K562 (cell line): ENCODE results near the gene MYO9A. TPM values are rescaled to one million over a fixed set of nuclear protein-coding genes. Genes with fewer than 3 reads are reported as not detected.

Source experiments
- ATAC-seq: fragments of 200-7000 bp; cut with Tn5 transposase; 3 replicates; pipeline ENCODE4 v1.9.1; 2020; ENCODE audit warnings: moderate library complexity
- BruUV-seq: library from RNA; stranded (reverse); fragments of 400-500 nt; replicated peaks from 2 replicates; lab custom pipeline; 2021; lab: Mats Ljungman, UMichigan
- CTCF ChIA-PET: fragments of 300-600 bp; formaldehyde crosslinking; extraction: SDS; loops from one replicate; lab custom pipeline; 2021; ENCODE audit warnings: low intra/inter-chr PET ratio; lab: Yijun Ruan, JAX
- POLR2A ChIA-PET: fragments of 300-600, 350-650 bp; sonication (Branson Sonifier 250); formaldehyde crosslinking; extraction: SDS; loops from one replicate; lab custom pipeline; 2021; ENCODE audit warnings: antibody characterized with exemption, inconsistent platforms; lab: Yijun Ruan, JAX
- DNase-seq, 4 experiments: peaks; one replicate each; pipeline versions ENCODE4 v3.0.0 to v3.0.0-alpha.2; 2011 to 2018; ENCODE audit warnings: low spot score in 3 of 4, mixed read lengths in 3 of 4; ENCODE audit errors: extremely low read depth in 1 of 4
- FAIRE-seq: peaks from 2 replicates; lab custom pipeline; 2011; peaks lifted over from hg19 to GRCh38; lab: Jason Lieb, UNC
- H2AFZ ChIP-seq: 2 replicates; pipeline ENCODE4 v1.6.0; 2011; ENCODE audit warnings: low read depth, low read length, control low read depth, inconsistent platforms
- H3K27ac ChIP-seq: fragments of 200-600 bp; 3 replicates; pipeline ENCODE4 v1.8.0; 2011; ENCODE audit warnings: low read depth, mild to moderate bottlenecking, control low read depth, inconsistent platforms, low read length, moderate library complexity, mixed read lengths; ENCODE audit errors: extremely low read depth
- H3K27me3 ChIP-seq, 2 experiments: fragments of 300-600 bp in 1 of 2; 2 replicates in 1 of 2; 3 replicates in 1 of 2; pipeline versions ENCODE4 v1.6.0 to v1.8.0; 2011; ENCODE audit warnings: inconsistent platforms in 2 of 2, low read length in 2 of 2, mild to moderate bottlenecking in 1 of 2, mixed read lengths in 1 of 2, moderate library complexity in 1 of 2; ENCODE audit not compliant: control insufficient read depth in 2 of 2, insufficient read depth in 2 of 2
- H3K36me3 ChIP-seq: fragments of 300-600 bp; 3 replicates; pipeline ENCODE4 v1.8.0; 2011; ENCODE audit warnings: mild to moderate bottlenecking, low read length, inconsistent platforms; ENCODE audit not compliant: control insufficient read depth, insufficient read depth
- H3K4me1 ChIP-seq, 2 experiments: fragments of 200-600 bp in 1 of 2; replicated peaks in 1 of 2; 2 replicates in 1 of 2; 3 replicates in 1 of 2; pipeline versions ENCODE4 v1.5.1 to v1.8.0; 2011; ENCODE audit warnings: inconsistent platforms in 2 of 2, low read length in 2 of 2, mild to moderate bottlenecking in 1 of 2, mixed read lengths in 1 of 2, moderate library complexity in 1 of 2; ENCODE audit not compliant: control insufficient read depth in 2 of 2, insufficient read depth in 2 of 2
- H3K4me2 ChIP-seq: 2 replicates; pipeline ENCODE4 v1.6.1; 2011; ENCODE audit warnings: low read length, control low read depth, inconsistent platforms, mixed read lengths; ENCODE audit not compliant: insufficient read depth
- H3K4me3 ChIP-seq: fragments of 200-600 bp; sonication (generic), shearing (Covaris generic); 2 replicates; pipeline ENCODE4 v1.5.1; 2016; ENCODE audit warnings: control low read depth, inconsistent platforms
- H3K79me2 ChIP-seq: fragments of 200-600 bp; 3 replicates; pipeline ENCODE4 v1.8.0; 2011; ENCODE audit warnings: low read length, inconsistent platforms; ENCODE audit not compliant: control insufficient read depth, insufficient read depth
- H3K9ac ChIP-seq, 2 experiments: 2 replicates each; pipeline versions ENCODE4 v1.6.0 to v1.6.1; 2011; ENCODE audit warnings: low read depth in 2 of 2, low read length in 2 of 2, control low read depth in 1 of 2, inconsistent platforms in 1 of 2, mild to moderate bottlenecking in 1 of 2, mixed read lengths in 1 of 2; ENCODE audit not compliant: insufficient read depth in 1 of 2
- H3K9me1 ChIP-seq: one replicate; pipeline ENCODE4 v1.6.0; 2011; ENCODE audit warnings: inconsistent platforms, mild to moderate bottlenecking, low read length, moderate library complexity; ENCODE audit not compliant: control insufficient read depth, insufficient read depth
- H3K9me3 ChIP-seq: replicated peaks from 2 replicates; pipeline ENCODE4 v1.5.1; 2011; ENCODE audit warnings: low read depth, low read length, inconsistent platforms; ENCODE audit not compliant: control insufficient read depth, insufficient read depth
- H4K20me1 ChIP-seq: replicated peaks from 2 replicates; pipeline ENCODE4 v1.6.1; 2011; ENCODE audit warnings: low read length, inconsistent platforms, mixed read lengths; ENCODE audit not compliant: control insufficient read depth, insufficient read depth
- ELF4 ChIP-seq: fragments of 450-650 bp; formaldehyde crosslinking; IDR thresholded peaks from 2 replicates; pipeline ENCODE4 v1.4.0; 2022; ENCODE audit warnings: missing genetic modification characterization
- LEF1 ChIP-seq: fragments of 450-650 bp; IDR thresholded peaks from 2 replicates; pipeline ENCODE4 v1.6.1; 2016; ENCODE audit warnings: mild to moderate bottlenecking
- NR2C1 ChIP-seq, 2 experiments: fragments of 450-650 bp; IDR thresholded peaks; 2 replicates each; pipeline ENCODE4 v1.6.1; 2017; ENCODE audit warnings: mild to moderate bottlenecking in 2 of 2, antibody characterized with exemption in 1 of 2, inconsistent platforms in 1 of 2, missing compliant biosample characterization in 1 of 2, missing genetic modification characterization in 1 of 2
- RBFOX2 ChIP-seq: fragments of 200-400 bp; formaldehyde crosslinking; IDR thresholded peaks from 2 replicates; pipeline ENCODE4 v1.6.1; 2017; ENCODE audit warnings: low read depth, mild to moderate bottlenecking, low read length, moderate library complexity
- SIRT6 ChIP-seq: IDR thresholded peaks from one replicate; pipeline ENCODE4 v1.6.1; 2012; ENCODE audit warnings: low read depth, mild to moderate bottlenecking, control low read depth, inconsistent platforms, low read length, moderate library complexity
- SMARCA5 ChIP-seq: fragments of 450-650 bp; IDR thresholded peaks from 2 replicates; pipeline ENCODE4 v1.6.1; 2016
- SUPT5H ChIP-seq: fragments of 450-650 bp; IDR thresholded peaks from 2 replicates; pipeline ENCODE4 v1.6.1; 2016
- ZBTB1 ChIP-seq: sonication (generic); formaldehyde crosslinking; IDR thresholded peaks from 2 replicates; pipeline ENCODE4 v1.8.1; 2023; ENCODE audit warnings: missing genetic modification reagents, low read depth, mild to moderate bottlenecking, borderline replicate concordance
- WGBS: fragments of 100-300 bp; shearing (Covaris generic); methylation state at CpG from one replicate; pipeline ENCODE4 v1.1.6; 2016; ENCODE audit warnings: low coverage, mixed read lengths; ENCODE audit not compliant: insufficient coverage; ENCODE audit errors: missing lambda C conversion rate; 5-methylcytosine and 5-hydroxymethylcytosine counted together
- in situ Hi-C: fragments of 300-500 bp; cut with MboI; formaldehyde crosslinking; loops from 4 replicates; pipeline ENCODE4 v1.15.0; 2018; ENCODE audit warnings: inconsistent platforms, mixed read lengths
- intact Hi-C: fragments of 100-400 bp; cut with micrococcal nuclease; formaldehyde crosslinking; loops from 2 replicates; pipeline ENCODE4 v1.14.2; 2022
- polyA plus RNA-seq, 8 experiments: library from polyadenylated mRNA; depleted of rRNA in 4 of 8; stranded (reverse) in 5 of 8; unstranded in 3 of 8; fragments of >200 nt; fragmentation: Nextera tagmentation in 2 of 8; fragmentation: Illumina TruSeq in 1 of 8; extraction: Ambion mirVana in 2 of 8; extraction: Trizol in 1 of 8; gene quantifications; 2 replicates each; pipeline versions ENCODE4 v1.2.1 to v1.2.3, GENCODE V29; 2011 to 2014; ENCODE audit warnings: inconsistent platforms in 1 of 8, missing spikeins in 1 of 8
- total RNA-seq, 7 experiments: library from RNA; depleted of rRNA in 6 of 7; stranded (reverse); fragments of >200 nt in 6 of 7; fragmentation: Illumina TruSeq in 2 of 7; extraction: Trizol in 2 of 7; gene quantifications; 2 replicates each; pipeline versions ENCODE4 v1.2.1 to v1.2.3, GENCODE V29; 2011 to 2021; ENCODE audit warnings: low replicate concordance in 1 of 7

MYO9A gene
- total and polyA plus RNA-seq, 9 of the 15 experiments (the other 6 are each of a cell fraction or from before 2014, with no cell fraction given), result 1.9 to 15.4 (median 5.8) TPM

DNA sequence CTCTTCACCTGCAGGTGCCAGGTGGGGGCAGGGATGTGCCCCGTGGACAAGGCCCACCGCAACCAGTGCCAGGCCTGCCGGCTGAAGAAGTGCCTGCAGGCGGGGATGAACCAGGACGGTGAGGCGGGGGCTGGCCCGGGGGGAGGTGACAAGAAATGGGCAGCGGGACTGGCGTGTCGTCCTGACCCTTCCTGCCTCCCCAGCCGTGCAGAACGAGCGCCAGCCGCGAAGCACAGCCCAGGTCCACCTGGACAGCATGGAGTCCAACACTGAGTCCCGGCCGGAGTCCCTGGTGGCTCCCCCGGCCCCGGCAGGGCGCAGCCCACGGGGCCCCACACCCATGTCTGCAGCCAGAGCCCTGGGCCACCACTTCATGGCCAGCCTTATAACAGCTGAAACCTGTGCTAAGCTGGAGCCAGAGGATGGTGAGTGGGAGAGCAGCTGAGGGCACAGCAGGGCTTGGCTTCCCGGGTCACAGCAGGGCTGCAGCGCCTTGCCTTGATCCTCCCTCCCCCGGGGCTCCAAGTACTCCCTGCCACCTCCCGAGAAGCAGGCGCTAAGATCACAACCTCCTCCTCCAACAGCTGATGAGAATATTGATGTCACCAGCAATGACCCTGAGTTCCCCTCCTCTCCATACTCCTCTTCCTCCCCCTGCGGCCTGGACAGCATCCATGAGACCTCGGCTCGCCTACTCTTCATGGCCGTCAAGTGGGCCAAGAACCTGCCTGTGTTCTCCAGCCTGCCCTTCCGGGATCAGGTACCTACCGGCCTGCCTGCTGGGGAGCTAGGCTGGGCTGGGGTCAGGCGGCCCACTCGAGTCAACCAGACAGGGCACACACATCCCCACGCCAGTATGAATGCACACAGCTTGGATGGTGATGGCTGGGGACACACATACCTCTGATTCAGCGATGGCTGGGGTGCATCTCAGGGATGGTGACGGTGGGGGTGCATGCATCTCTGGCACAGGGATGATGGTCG is 305.9 kb downstream of the MYO9A start:
- POLR2A ChIA-PET, result interaction anchor here (1.0 kb wide), 1 partner anchor 10 kb away, joined by 3 read pairs; no protein-coding TSS in a partner anchor

More for the DNA sequence above, 305.9 kb downstream of the MYO9A start:
- no peaks in the 10 kb centered on the region for H3K79me2 ChIP-seq
- no peak overlapping the region for H3K4me2 ChIP-seq
- peaks cover 5% of the 10 kb centered on the region for H4K20me1 ChIP-seq
- CTCF ChIA-PET, result no interaction called here
- no peak overlapping the region for H2AFZ ChIP-seq
- no peak overlapping the region for H3K27ac ChIP-seq
- H3K36me3 ChIP-seq, result no peaks in the 10 kb centered on the region
- FAIRE-seq (no peak), DNase-seq (no peak), ATAC-seq (no peak)
- intact Hi-C loops (no loop called here), in situ Hi-C loops (no loop called here)
- peaks cover 0 to 4% of the 10 kb centered on the region in 2 experiments; a peak in 2 of 5 replicates for H3K4me1 ChIP-seq
- H3K9me1 ChIP-seq, result no peaks in the 10 kb centered on the region
- H3K9ac ChIP-seq, result no peak overlapping the region
- BruUV-seq, result no TSS peak
- H3K9me3 ChIP-seq, result no peaks in the 10 kb centered on the region
- TF ChIP-seq SMARCA5 (no peak), SUPT5H (no peak), RBFOX2 (no peak), SIRT6 (no peak), NR2C1 (IDR thresholded peaks at IDR 0.05) (no peak), NR2C1 (tag; IDR thresholded peaks at IDR 0.05) (no peak), LEF1 (no peak), ELF4 (CRISPR knock-in tag) (no peak), ZBTB1 (CRISPR knock-in tag) (no peak)
- H3K27me3 ChIP-seq, result peaks cover 36 to 74% of the 10 kb centered on the region in 2 experiments; a peak in 4 of 5 replicates
- 0% methylated on average over 23 of the region's 38 CpGs for WGBS
- H3K4me3 ChIP-seq, result no peak overlapping the region
